HG03095 (cell line): Measurements from ENCODE around the gene CHD8.

ENCODE experiments used
- ATAC-seq: cut with Tn5 transposase; IDR thresholded peaks from one replicate; pipeline ENCODE4 v1.9.1; 2021; ENCODE audit warnings: moderate library complexity; ENCODE audit not compliant: unreplicated experiment

The CHD8 gene

DNA sequence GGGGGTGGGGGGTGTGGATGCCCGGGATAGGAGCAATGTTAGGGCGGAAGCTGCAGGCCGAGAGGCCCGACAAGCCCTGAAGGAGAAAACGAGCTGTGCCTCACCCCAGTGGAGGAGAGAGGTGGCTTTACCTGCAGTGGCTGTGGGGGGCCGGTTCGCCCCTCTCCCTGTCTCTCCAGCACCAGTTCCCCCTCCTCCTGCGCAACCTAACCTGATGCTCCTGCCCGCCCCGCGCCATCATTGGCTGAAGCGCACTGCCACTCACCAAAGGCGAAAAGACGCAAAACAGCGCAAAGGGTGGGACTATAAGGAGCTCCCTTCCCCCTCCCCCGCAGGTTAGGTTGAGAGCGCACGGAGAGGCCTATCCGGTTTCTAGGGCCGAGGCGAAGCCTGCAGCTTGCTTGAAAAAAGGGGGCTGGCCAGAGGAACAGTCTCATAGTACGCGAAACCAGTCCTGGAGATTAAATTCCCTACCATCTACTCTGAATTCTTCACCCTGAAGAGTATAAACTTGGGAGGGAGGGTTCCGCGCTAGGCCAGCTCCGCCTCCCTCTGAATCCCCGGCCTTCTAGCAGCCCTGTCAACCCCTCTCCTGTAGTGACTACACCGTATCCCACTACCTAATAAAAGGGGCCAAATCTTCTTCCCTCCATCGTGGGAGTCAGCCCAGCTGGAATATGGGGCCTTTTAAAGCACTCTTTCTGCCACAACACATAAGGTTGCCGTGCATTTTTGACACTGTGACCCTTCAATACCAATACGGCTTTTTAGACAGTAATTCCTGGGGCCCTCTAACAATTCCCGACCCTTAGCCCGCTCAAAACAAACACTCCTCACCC is 18.6 kb downstream of the CHD8 start:
- ATAC-seq: peak; percentile 97

DNA sequence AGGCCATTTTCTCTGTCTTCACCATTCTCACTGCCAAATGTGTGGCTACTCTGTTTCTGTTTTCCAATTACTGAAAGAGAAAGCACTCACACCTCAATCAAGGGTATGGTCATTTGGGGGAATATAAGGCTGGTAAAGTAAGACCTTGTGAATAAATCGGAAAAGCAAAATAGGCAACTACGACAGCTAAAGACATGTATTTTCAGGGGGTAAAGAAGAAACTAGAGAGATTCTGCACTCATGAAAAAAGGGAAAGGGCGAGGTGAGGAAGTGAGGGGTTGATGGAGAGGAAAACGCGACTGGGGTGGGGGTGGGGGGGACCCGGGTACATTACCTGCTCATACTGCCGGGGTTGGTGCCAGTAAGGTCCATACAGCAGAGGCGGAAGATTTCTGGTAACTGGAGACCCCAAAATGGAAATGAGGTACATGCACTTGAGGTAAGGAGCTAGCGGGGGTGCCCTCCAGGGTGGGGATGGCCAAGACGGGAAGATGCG is 19.3 kb downstream of the CHD8 start:
- ATAC-seq: peak; percentile 22

DNA sequence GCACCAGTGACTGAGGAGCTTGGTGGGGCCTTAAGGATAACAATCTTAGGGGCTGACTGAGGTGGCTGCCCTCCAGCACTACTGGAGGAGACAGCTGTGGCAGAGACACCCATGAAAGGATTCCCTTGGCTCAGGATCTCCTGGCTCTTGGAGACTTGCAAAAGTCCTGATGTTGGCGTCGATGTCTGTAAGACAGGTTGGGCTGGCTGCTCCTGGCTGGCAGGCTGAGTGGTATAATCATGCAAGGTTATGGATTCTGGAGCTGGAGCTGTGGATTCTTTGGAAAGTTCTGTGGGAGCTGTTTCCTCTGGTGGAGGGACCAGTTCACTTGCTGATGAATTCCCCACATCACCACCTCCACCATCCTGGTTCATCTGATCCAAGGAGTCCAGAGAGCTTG is 24.8 kb downstream of the CHD8 start:
- ATAC-seq: no peak

DNA sequence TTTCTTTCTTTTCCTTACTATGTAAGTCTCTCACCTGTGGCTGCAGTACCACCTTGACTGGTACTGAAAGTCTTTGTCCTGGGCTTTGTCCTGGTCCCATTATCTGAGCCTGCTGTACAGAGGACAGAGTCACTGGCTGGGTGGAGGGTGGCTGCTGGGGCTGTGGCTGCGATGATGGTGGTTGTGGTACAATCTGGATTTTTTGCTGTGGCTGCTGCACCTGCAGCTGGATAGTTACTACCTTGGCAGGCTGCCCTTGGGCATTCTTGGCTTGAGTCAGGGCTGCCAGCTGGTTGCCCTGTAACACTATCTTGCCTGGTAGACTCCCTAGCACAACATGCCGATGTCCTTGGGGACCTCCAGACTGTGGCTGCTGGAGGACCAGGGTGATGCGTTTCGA is 27.0 kb downstream of the CHD8 start:
- no peak for ATAC-seq

DNA sequence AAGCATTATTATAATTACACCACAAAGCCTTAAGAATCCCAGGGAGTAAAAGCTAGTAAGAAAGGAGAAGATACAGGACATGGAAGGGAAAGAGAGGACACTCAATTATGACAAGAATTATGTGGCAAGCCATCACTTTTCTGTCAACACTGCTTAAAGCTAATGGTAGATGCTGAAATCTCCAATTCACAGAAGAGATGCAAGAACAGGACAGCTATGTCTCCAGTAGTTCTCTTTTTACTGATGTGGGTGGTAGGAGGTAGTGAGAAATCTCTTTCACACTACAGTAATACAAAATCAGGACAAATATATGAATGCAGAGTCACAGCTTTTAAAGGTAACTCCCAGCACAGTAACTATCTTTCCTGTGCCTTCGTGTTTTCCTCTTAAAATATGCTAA is 29.2 kb downstream of the CHD8 start:
- no peak for ATAC-seq

DNA sequence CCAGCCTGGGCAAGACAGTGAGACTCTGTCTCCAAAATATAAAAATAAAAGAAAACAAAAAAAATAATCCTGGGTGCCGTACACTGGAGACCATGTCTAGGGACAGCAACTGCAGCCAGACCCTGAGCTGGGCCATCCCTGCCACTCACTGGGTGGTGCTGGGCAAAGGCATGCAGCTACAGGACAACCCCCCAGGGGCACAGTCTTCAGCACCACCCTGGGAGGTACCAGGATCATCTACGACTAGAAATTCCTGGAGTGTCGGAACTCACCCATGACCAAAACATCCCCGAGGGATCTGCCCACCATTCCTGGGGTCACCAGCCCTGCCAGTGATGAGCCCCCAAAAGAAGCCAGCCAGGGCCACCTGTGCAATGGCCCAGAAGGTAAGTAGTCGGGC is 36.4 kb downstream of the CHD8 start:
- no peak for ATAC-seq

DNA sequence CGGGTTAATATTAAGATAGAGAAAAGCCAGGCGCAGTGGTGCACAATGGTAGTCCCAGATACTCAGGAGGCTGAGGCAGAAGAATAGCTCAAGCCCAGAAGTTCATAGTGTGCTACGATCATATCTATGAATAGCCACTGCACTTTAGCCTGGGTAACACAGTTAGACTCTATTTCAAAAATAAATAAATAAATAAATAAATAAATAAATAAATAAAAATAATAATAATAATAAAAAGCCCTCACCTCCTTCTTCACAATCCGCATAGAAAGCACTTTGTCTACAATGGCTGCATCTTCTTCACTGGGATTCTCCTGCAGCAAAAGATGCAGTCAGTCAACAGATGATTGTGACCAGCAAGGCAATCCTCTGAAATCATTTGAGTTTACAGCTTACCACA is 40.6 kb downstream of the CHD8 start:
- no peak for ATAC-seq

DNA sequence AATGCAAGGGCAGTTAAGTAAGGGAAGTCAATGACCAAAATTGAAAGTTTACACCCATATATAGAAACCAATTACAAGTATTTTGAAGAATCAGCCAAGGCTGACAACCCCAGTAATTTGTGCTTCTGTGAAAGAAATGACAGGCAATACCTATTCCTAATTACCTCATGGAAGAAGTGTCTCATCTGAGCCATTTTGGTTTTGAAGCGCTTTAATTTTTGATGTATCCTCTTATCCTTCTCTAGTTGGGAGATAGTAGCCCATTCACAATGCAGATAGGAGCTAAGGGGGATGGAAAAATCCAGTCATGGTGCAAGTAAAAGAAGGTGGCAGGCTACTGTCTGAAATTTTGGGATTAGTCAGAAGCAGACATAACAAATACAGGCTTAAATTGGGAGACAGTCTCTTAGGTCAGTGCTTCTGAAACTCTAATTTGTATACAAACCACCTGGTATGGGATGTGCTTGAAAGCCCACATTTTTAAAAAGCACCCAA is 41.7 kb downstream of the CHD8 start:
- no peak for ATAC-seq

DNA sequence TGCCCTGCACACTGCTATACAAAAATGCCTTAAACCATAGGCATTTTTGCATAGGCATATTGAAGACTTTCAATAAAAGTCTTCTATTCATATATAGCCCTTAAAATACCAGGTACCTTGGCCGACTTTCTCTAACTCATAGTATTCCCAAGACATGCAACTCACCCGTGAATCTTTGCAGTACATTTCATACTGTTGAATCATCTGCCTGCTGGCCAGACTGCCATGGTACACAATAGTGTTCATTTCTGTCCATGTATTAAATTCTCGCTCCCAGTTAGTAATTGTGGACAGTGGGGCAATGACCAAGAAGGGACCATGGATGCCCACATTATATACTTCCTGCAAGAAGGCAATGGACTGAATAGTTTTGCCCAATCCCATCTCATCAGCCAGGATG is 47.8 kb downstream of the CHD8 start:
- ATAC-seq: no peak

DNA sequence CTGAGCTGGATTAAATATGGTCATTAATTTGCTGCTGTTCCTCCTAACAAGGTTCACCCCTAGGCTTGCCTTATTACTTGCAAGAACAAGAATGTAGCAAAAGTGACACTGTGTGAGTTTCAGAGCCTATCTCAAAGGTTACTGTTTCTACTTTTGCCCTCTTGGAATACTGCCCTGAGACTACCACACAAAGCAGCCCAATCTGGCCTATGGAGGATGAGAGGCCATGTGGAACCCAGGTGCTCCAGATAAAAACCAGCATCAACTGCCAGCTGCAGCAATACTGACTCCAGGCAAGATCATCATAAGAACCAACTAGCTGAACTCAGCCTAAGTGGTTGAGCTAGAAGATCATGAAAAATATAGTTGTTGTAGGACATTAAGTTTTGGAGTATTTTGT is 49.7 kb downstream of the CHD8 start:
- no peak for ATAC-seq

DNA sequence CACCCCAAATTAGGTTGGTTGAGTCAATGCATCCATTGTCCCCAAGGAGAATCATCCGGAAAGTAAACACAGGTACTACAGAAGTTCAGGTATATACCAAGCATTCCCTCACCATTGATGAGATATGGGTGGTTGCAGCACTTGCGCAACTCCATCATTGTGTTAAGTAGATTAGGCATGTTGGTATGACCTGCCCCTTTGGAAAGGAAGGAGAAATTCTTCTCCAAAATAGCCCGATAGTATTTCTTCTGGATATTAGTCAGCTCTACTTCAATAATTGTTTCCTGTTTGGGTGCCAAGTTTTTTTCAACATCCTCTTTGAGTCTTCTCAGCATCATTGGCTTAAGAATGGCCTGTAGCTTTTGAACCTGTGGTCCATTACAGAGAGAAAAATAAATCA is 50.8 kb downstream of the CHD8 start:
- no peak for ATAC-seq

DNA sequence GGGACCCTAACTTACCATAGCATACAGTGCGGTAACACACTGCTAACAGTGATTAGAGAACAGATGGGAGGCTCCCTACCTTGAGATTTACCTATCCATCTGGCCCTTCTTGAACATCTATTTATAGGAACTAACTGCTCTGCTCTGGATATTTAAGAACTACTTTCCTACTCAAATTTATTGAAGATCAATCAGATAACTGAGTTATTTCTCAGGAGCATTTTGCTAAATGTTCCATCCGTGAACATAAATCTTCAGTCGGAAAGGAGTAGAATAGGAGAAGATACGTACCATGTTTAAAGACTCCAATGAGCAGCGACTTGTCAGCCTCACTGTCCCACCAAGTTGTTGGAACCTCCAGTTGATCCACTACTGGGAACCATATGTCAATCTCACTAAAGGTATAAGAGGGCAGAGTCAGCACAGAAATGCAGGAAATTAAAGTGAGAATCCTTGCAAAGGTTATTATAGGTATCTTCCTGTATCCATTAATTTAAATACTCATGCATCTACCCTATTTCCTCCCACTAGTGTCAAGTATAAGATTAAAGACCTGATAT is 56.5 kb downstream of the CHD8 start:
- ATAC-seq: no peak

DNA sequence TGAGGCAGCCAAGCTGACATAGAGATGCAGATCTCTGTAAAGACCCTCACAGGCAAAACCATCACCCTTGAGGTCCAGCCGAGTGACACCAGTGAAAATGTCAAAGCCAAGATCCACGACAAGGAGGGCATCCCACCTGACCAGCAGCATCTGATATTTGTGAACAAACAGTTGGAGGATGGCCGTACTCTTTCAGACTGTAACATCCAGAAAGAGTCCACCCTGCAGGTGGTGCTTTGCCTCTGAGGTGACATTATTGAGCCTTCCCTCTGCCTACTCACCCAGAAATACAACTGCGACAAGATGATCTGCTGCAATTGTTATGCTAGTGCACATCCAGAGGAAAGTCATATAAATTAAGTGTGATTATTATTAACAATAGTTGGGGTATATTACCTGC is 57.0 kb downstream of the CHD8 start:
- no peak for ATAC-seq

DNA sequence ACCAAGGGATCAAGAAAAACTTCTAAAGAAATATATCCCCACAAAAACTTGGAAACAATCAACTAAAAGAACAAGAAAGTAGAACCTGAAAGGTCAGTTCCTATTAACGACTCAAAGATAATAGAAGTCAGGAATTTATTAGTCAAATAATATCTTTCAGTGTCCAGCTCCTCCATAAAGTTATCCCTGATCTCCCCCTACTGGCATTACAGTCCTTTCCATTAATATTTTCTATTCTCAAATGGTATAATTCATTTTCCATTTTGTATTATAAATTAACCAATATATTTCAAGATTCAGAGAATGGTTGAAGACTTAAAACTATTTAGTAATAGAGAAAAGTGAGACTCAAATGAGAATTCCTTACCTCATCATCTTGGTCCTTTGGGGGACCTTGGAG is 60.5 kb downstream of the CHD8 start:
- no peak for ATAC-seq

DNA sequence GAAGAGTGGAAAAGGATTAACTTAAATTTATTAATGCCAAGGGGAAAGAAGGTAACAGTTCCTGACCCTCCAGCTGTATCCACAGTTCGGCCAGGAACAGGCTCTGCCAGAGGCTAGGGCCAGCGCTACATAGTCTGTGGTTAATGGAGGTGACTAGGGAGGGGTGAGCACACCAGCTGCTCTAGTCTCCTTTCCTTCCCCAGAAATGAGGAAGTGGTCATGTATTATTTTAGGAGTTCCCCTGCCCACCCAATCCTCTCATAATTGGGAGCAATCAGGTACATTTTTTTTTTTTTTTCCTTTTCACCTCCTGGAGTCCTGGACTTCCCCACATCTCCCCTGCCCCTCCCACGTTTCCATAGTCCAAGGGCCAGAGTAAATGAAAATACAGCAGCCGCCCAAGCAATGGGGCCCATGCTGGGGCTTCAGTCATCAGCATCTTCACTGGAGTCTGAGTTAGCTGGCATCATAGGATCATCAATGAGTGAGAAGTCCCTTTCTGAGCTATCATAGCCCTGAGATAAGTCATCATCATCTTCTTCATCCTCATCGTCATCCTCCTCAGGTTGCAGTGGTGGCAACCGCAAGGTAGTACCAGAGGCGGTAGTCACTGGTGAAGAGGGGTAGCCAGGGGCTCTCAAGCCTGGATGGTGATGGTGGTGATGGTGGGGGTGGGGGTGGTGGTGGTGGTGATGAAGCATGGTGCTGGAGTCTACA is 70.6 kb downstream of the CHD8 start:
- no peak for ATAC-seq

DNA sequence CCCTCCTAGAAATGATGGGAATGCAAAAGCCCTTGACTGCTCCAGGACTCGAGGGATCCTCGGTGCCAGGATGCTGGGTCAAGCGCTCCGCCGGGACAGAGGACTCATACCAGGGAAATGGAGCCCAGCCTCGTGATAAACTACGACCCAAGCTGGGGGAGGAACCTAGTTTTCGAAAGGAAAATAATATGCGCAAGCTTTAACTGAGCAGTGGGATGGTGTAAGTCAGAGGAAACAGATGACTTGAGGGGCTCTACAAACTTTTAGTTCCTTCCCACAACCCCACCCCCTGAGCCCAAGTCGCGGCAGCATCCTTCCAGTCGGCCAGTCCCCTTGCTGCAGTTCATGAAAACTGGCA is 71.5 kb downstream of the CHD8 start:
- peak; percentile 18 for ATAC-seq

DNA sequence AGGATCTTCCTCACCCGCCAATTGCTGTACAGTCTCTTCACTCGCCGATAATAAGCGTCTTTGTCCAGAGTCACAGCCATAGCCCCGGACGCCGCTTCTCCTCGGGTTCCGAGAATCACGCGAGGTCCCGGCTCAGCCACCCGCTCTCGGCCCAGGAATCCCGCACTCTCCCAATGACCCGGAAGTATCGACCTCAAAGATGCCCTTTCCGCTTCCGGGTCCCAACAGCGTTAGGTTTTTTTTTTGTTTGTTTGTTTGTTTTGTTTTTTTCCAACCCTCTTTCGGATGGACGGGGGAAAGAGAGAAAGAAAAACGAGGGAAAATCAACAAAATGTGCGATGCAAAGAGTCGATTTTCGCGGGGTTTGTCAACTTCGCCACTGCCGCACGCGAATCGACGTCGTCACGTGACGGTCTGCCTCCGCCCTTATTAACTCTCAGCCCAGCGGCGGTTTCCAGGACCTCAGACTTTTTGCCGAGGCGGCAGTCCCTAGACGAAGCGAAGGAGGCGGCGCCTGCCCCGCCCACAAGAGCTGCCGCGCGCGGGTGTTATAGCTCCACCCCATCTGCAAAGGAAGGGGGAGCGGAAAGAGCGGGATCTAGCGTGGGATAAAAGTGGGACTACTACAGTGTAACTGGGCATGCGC is 72.0 kb downstream of the CHD8 start, which contains the start of gene SUPT16H:
Gene SUPT16H (minus strand): TSS at position 172 of the 646 bp plus-strand sequence. CDS start 92 bp downstream, at position 80.
- ATAC-seq: peak; percentile 76

DNA sequence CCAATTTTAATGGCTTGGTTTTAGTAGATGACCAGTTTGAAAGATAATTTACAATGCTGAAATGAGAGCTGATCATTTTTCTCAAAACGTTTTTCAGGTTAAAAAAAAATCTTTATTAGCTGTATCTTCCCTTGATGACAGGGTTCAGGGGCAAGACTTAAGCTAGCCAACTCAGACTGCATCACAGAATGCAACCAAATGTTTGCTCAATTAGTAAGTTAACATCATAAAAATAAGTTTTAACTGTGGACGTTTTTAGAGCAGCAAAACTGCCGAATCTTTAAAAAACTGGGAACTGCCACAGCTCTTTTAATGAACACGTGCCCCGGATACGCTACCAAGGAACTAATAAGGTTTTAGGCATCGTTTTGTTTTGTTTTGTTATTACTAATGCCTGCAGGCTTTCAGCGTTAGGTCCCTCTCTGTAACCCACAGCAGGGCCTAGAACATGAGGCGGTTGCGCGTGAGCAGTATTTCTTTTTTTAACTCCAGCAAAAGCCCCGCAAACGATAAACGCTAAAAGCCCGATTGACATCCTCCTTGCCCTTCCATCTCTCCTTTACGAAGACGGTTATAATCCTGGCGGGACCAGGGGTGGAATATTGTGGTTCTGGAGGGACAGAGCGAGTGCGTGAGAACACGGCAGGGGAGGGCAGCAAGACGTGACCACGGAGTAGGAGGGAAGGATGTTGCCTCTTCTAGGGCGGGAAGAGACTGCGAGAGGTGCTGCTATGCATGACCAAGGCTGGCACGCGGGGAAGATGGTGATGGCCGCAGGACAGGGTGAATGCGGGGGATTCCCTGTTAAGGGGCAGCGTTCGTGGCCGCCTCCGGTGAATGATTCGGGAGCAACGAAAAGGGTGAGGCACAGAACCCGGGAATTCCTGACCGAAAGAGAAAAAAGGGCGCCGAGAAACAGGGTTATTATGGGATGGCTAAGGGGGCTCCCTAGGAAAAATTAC is 72.8 kb downstream of the CHD8 start:
- no peak for ATAC-seq

DNA sequence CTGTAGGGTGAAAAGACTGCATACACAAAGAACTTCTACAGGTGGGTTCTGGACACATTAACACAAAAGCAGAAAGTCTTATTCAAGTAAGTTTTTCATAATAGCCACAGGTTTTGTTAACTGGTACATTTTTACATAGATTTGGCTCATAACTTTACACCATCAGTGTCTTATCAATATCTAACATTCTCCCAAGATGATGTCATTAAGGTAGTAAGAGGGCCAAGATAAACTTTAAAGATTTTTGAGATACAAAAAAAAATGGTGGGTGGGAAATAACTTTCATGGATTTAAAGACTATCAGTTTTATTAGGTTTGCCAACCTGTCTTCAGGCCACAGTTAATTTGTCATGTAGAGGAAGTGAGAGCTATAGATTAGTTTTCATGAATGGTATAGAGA is 73.8 kb downstream of the CHD8 start:
- ATAC-seq: no peak

DNA sequence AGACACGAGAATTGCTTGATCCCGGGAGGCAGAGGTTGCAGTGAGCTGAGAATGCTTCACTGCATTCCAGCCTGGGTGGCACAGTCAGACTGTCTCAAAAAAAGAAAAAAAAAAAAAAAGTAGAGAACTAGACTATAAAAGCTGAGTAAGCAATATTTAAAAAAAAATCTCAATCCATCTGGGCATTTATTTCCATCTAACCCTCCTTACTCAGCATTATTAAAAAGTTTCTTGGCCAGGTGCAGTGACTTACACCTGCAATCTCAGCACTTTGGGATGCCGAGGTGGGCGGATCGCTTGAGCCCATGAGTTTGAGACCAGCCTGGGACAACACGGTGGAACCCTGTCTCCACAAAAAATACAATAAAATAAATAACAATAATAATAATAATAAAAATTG is 76.6 kb downstream of the CHD8 start:
- no peak for ATAC-seq
